Prostate gland (tissue), 2 donors: ENCODE data around the gene ESR1.

ENCODE experiments used
- POLR2A ChIP-seq: fragments of 450-650 bp; IDR thresholded peaks from one replicate; pipeline ENCODE4 v1.6.1; 2016; ENCODE audit warnings: antibody characterized with exemption, mild to moderate bottlenecking
- TF ChIP-seq, protein P1 (sequence below), 4 experiments: fragments of 200-600 bp in 2 of 4; fragments of 450-650 bp in 2 of 4; sonication (generic) in 2 of 4; IDR thresholded peaks; 1 replicate in 3 of 4; 2 replicates in 1 of 4; pipeline ENCODE4 v1.5.1; 2016 to 2019; ENCODE audit warnings: antibody characterized with exemption in 4 of 4, mild to moderate bottlenecking in 2 of 4, moderate library complexity in 2 of 4

DNA sequence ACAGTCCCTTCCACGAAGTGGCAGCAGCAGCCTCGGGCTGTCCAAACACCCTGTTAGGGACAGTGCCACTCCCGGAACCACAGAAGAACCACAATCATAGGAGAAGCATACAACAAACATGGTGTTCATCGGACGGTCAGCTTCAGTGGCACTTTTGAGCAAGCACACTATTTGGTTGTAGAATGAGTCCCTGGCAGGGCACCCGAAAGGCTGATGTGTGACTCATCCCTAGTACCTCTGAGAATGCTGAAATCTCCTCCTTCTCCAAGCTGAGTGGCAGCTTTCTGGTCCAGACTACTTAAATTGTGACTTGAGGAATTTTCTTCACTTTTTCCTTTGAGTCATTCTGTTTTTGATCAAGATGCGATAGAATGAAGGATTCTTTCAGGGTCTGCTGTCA, 282.5 kb downstream of the ESR1 start:
- TF ChIP-seq, protein P1, sequence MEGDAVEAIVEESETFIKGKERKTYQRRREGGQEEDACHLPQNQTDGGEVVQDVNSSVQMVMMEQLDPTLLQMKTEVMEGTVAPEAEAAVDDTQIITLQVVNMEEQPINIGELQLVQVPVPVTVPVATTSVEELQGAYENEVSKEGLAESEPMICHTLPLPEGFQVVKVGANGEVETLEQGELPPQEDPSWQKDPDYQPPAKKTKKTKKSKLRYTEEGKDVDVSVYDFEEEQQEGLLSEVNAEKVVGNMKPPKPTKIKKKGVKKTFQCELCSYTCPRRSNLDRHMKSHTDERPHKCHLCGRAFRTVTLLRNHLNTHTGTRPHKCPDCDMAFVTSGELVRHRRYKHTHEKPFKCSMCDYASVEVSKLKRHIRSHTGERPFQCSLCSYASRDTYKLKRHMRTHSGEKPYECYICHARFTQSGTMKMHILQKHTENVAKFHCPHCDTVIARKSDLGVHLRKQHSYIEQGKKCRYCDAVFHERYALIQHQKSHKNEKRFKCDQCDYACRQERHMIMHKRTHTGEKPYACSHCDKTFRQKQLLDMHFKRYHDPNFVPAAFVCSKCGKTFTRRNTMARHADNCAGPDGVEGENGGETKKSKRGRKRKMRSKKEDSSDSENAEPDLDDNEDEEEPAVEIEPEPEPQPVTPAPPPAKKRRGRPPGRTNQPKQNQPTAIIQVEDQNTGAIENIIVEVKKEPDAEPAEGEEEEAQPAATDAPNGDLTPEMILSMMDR (IDR thresholded peaks at IDR 0.05) = no peak
- no peak for TF ChIP-seq POLR2A
